ENCODE data around the gene PBX4. TPM values are rescaled to one million over a fixed set of nuclear protein-coding genes. Genes with fewer than 3 reads are reported as not detected.

The PBX4 gene
- total and polyA plus RNA-seq, 2 of the 8 experiments (the other 6 are each of a cell fraction or from before 2014, with no cell fraction given): 3.4 to 3.8 TPM

DNA sequence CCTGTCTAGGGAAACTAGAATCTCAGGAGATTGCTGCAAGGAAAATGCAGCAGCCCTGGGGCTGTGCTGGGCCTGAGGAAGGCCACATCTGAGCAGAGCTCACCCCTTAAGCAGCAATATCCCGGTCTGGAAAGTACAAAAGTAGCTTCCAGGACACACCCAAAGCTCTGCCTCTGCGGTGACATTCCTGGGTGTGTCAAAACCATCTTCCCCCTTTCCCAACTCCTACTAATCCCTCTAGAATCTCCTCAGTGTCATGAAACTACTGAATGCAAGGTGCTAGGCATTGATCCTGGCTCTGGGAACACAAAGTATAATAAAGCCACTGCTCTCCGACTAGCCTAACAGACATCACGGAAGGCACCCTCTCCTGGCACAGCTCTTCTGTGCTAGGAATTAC lies 5.0 kb downstream of the PBX4 start:
- no peak overlapping the region for H3K23ac ChIP-seq (ENCODE audit: insufficient read length)
- H3K23me2 ChIP-seq (ENCODE audit: low read depth, low read length): peaks cover 5% of the 10 kb centered on the region; the same call in 1 of the 2 replicates
- H3K4me1 ChIP-seq (replicated peaks in 1 of 4; ENCODE audit: control insufficient read depth in 3 of 4, insufficient read depth in 4 of 4, low read length in 3 of 4): 0 out of 7 replicates have a peak, but pooled peaks cover 0 to 3% (median under 1%) of the 10 kb centered on the region in 4 experiments
- H3K36me3 ChIP-seq (ENCODE audit: control insufficient read depth in 2 of 4, insufficient read depth in 4 of 4, low read length in 3 of 4): no peaks in the 10 kb centered on the region
- ChIA-PET POLR2A (ENCODE audit: partially characterized antibody) (interaction anchor here (1.3 to 1.5 kb wide), 2 partner anchors 11 to 15 kb away, joined by 3 to 5 read pairs; no protein-coding TSS in a partner anchor), CTCF (ENCODE audit: partially characterized antibody) (interaction anchor here (0.7 to 2.4 kb wide), 7 partner anchors 9 to 388 kb away, joined by 3 to 16 read pairs (median 3); partner anchors contain the start of gene GMIP)
- H4K8ac ChIP-seq (ENCODE audit: extremely low read depth, insufficient read depth, low read length): no peak overlapping the region; the same call in 1 of the 2 replicates
- H3K9ac ChIP-seq (replicated peaks in 1 of 4; ENCODE audit: extremely low read depth in 1 of 4, low read depth in 3 of 4, low read length in 3 of 4): no peak overlapping the region
- H2AK5ac ChIP-seq (ENCODE audit: low read depth, low read length): no peak overlapping the region
- no peak for FAIRE-seq
- H3K18ac ChIP-seq (ENCODE audit: extremely low read depth, low read length): no peak overlapping the region
- no peaks in the 10 kb centered on the region for H3K79me1 ChIP-seq (ENCODE audit: low read depth, low read length)
- H2BK5ac ChIP-seq (ENCODE audit: low read depth, low read length): no peak overlapping the region
- WGBS, 2 experiments (ENCODE audit: extremely low coverage in 1 of 2, insufficient coverage in 1 of 2, insufficient read length in 1 of 2, insufficient replicate concordance in 2 of 2, low coverage in 1 of 2, low lambda C conversion rate in 2 of 2, missing lambda C conversion rate in 1 of 2): 94% methylated on average over 4 of the region's 4 CpGs; no CpG with 5 or more reads in 1 of the 2 experiments
- no peak overlapping the region for H2AFZ ChIP-seq (ENCODE audit: low read length)
- H3K4ac ChIP-seq (replicated peaks; ENCODE audit: insufficient read length, low read depth, low read length): no peak overlapping the region
- no peaks in the 10 kb centered on the region for H3K9me3 ChIP-seq (ENCODE audit: insufficient read depth in 2 of 2, low read depth in 1 of 2, low read length in 1 of 2)
- no peak overlapping the region for H3K27ac ChIP-seq (ENCODE audit: low read depth, low read length)
- peaks cover 0 to 5% (median 3%) of the 10 kb centered on the region in 4 experiments; a peak in 6 of 7 replicates for H3K27me3 ChIP-seq (replicated peaks in 1 of 4; ENCODE audit: control insufficient read depth in 3 of 4, extremely low read depth in 1 of 4, insufficient read depth in 3 of 4, low read length in 3 of 4)
- H3K4me2 ChIP-seq (ENCODE audit: insufficient read depth in 1 of 2, low read depth in 2 of 2, low read length in 2 of 2): no peak overlapping the region
- H3K14ac ChIP-seq (ENCODE audit: insufficient read length): no peak overlapping the region
- TF ChIP-seq KDM5A (IDR thresholded peaks at IDR 0.05; ENCODE audit: low read length) (no peak), NRF1 (IDR thresholded peaks at IDR 0.05; ENCODE audit: low read depth, low read length) (no peak), SP2 (IDR thresholded peaks at IDR 0.05; ENCODE audit: low read length) (no peak), SP1 (IDR thresholded peaks at IDR 0.05; ENCODE audit: low read depth, low read length) (no peak), RAD21 (IDR thresholded peaks at IDR 0.05 in 1 of 2, conservative IDR thresholded peaks at IDR 0.05 in 1 of 2; ENCODE audit: low read depth in 2 of 2, low read length in 2 of 2) (no peak), BACH1 (IDR thresholded peaks at IDR 0.05; ENCODE audit: low read length) (no peak), MAFK (IDR thresholded peaks at IDR 0.05; ENCODE audit: low read depth, low read length) (no peak), SP4 (IDR thresholded peaks at IDR 0.05; ENCODE audit: low read length) (no peak), YY1 (IDR thresholded peaks at IDR 0.05; ENCODE audit: low read depth, low read length) (no peak), KDM1A (IDR thresholded peaks at IDR 0.05; ENCODE audit: borderline replicate concordance, low read length) (no peak)
- TF ChIP-seq, protein P1, sequence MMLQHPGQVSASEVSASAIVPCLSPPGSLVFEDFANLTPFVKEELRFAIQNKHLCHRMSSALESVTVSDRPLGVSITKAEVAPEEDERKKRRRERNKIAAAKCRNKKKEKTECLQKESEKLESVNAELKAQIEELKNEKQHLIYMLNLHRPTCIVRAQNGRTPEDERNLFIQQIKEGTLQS (IDR thresholded peaks at IDR 0.05; ENCODE audit: insufficient read depth, low read depth, low read length): no peak
- no peak overlapping the region for H2BK15ac ChIP-seq (ENCODE audit: low read length)
- H2BK120ac ChIP-seq (replicated peaks; ENCODE audit: low read depth, low read length): no peak overlapping the region
- no peaks in the 10 kb centered on the region for H4K20me1 ChIP-seq (replicated peaks in 1 of 2; ENCODE audit: control insufficient read depth in 1 of 2, insufficient read depth in 2 of 2, low read length in 2 of 2)
- H4K91ac ChIP-seq (replicated peaks; ENCODE audit: insufficient read length, low read length): no peak overlapping the region
- H2BK20ac ChIP-seq (ENCODE audit: low read length): no peak overlapping the region
- H4K5ac ChIP-seq (ENCODE audit: insufficient read length, low read depth, low read length): no peak overlapping the region
- H3K56ac ChIP-seq (replicated peaks; ENCODE audit: insufficient read length, low read depth, low read length): no peak overlapping the region
- H2BK12ac ChIP-seq (ENCODE audit: low read depth, low read length): no peak overlapping the region
- H3K79me2 ChIP-seq (ENCODE audit: control insufficient read depth in 1 of 2, insufficient read depth in 2 of 2, low read length in 2 of 2): no peaks in the 10 kb centered on the region
- no peak for DNase-seq (ENCODE audit: low read depth in 1 of 2, low spot score in 2 of 2)
- no peak overlapping the region for H3K4me3 ChIP-seq (ENCODE audit: extremely low read depth in 1 of 4, insufficient read depth in 2 of 4, low read depth in 3 of 4, low read length in 4 of 4)
